Cardiac muscle cell (in vitro differentiated cells and primary cell): Measurements from ENCODE around the gene LAMB4. TPM values are rescaled to one million over a fixed set of nuclear protein-coding genes. Genes with fewer than 3 reads are reported as not detected.
A peak's percentile ranks its signal among the peaks of the same experiment; 100 is the strongest.

Experiments used
- DNase-seq, 2 donors: peaks; one replicate each; pipeline versions ENCODE4 v3.0.0 to v3.0.0-alpha.2; 2010 to 2017; ENCODE audit warnings: low read depth in 1 of 2, low spot score in 1 of 2
- H3K27ac ChIP-seq: fragments of 200-600 bp; sonication (generic); 2 replicates; pipeline ENCODE4 v1.5.1; 2016
- H3K27me3 ChIP-seq: fragments of 200-600 bp; sonication (generic); 2 replicates; pipeline ENCODE4 v1.6.0; 2016; ENCODE audit warnings: control low read depth
- H3K36me3 ChIP-seq: fragments of 200-600 bp; sonication (generic); 2 replicates; pipeline ENCODE4 v1.5.1; 2016; ENCODE audit warnings: control low read depth
- H3K4me1 ChIP-seq: fragments of 200-600 bp; sonication (generic); 2 replicates; pipeline ENCODE4 v1.8.1; 2017; ENCODE audit warnings: low read depth, mild to moderate bottlenecking, mixed run types
- H3K4me3 ChIP-seq: fragments of 200-600 bp; sonication (generic); 2 replicates; pipeline ENCODE4 v1.5.1; 2016; ENCODE audit warnings: mild to moderate bottlenecking
- H3K9me3 ChIP-seq: fragments of 200-600 bp; sonication (generic); 2 replicates; pipeline ENCODE4 v1.5.1; 2017; ENCODE audit warnings: low read depth, mild to moderate bottlenecking, control low read depth
- CTCF ChIP-seq: IDR thresholded peaks from 2 replicates; pipeline ENCODE4 v1.5.1; 2012; ENCODE audit warnings: low read depth, mild to moderate bottlenecking, low read length
- polyA plus RNA-seq: library from polyadenylated mRNA; unstranded; fragments of >200 nt; fragmentation: Nextera tagmentation; extraction: Ambion mirVana; gene quantifications from 2 replicates; pipeline ENCODE4 v1.2.1, GENCODE V29; 2016
- total RNA-seq: library from RNA; depleted of rRNA; stranded (reverse); fragments of >200 nt; gene quantifications from 2 replicates; pipeline ENCODE4 v1.2.3, GENCODE V29; 2016

The LAMB4 gene
- total and polyA plus RNA-seq, 2 experiments from 2014 or later: not detected

- TF ChIP-seq CTCF: peak; percentile 45
- H3K27me3 ChIP-seq: no peaks in the 10 kb centered on the region
- no peaks in the 10 kb centered on the region for H3K36me3 ChIP-seq
- no peaks in the 10 kb centered on the region for H3K4me1 ChIP-seq
- peak in 1 of 2 donors; percentile 33 for DNase-seq
- H3K9me3 ChIP-seq: no peaks in the 10 kb centered on the region
- H3K27ac ChIP-seq: no peak overlapping the region
- H3K4me3 ChIP-seq: no peak overlapping the region
These were observed 20.8 kb downstream of the LAMB4 start for GRCh38 chr7:108109221-108109908.

DNA sequence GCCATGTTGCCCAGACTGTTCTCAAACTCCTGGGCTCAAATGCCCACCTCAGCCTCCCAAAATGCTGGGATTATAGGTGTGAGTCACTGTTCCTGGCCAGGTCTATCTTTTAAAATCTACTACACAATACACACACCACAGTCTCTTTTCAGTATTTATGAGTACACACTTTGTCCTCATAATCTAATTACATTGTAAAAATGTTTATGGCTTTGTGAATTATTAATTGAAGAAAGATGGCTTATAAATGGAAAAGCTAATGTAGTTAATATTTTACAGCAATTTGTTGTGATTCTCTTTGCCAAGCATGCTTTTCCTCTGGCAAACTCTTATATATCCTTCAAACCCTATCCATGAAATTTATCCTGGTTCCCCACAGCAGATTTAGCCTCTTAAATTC, 22.0 kb downstream of the LAMB4 start:
- Histone ChIP-seq H3K27me3 (no peaks in the 10 kb centered on the region), H3K4me3 (no peak overlapping the region), H3K4me1 (no peaks in the 10 kb centered on the region), H3K9me3 (no peaks in the 10 kb centered on the region), H3K36me3 (no peaks in the 10 kb centered on the region), H3K27ac (no peak overlapping the region)
- no peak for TF ChIP-seq CTCF
- DNase-seq: no peak

DNA sequence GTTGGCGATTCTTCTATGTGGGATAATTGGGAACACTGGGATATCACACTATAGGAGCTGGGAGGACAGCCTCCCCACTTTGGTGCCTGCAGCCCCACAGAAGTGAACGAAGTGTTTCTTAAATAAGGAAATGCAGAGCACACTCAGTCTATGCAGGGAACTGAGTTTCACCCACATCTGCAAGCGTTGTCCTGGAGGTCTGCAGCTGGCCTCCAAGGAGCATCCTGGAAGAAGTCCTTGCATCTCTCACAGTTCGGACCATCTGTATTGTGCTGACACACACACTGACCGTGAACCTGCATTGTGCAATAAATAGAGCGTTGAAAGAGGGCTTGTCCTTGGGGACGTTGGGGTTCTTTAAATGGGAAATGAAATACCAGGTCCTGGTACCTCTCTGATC, 25.8 kb downstream of the LAMB4 start:
- Histone ChIP-seq H3K9me3 (no peaks in the 10 kb centered on the region), H3K4me1 (no peaks in the 10 kb centered on the region), H3K27ac (no peak overlapping the region), H3K36me3 (no peaks in the 10 kb centered on the region), H3K27me3 (no peaks in the 10 kb centered on the region), H3K4me3 (no peak overlapping the region)
- peak in 1 of 2 donors; percentile 68 for DNase-seq
- TF ChIP-seq CTCF: no peak

DNA sequence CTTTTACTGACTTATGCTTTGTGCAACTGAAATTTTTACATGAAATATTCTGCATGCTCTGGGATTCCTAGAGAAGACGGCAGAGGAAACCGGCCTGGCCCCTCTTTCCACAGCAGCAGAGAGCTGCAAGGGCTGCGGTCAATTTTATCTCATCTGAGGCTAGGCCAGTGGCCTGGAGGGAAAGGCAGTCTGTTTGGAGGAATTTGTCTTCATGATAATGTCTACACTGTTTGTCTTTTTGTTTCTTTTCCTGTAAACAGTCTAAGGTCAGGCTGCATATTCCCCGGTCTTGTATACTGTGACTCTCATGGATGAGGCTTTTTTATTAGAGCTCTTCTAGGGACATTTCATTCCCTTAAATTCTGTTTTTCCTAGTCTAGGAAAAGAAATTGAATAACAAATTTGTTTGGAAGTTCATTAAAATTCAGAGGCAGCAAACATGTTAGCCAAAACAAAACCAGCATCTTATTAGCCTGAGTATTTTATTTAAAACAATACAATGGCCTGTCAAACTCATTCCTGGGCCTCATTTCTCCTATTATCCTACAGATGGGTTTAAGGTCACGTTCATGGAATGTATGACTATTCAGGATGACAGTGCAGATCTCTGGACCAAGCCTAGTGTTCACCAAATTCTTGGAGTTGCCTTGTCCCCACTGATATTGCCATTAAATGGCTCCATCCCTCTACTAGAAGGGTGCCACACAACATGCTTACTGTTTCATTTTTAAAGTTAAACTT, 26.4 kb downstream of the LAMB4 start:
- DNase-seq: peak in 1 of 2 donors; percentile 77
- no peak overlapping the region for H3K4me3 ChIP-seq
- no peaks in the 10 kb centered on the region for H3K36me3 ChIP-seq
- TF ChIP-seq CTCF: no peak
- no peak overlapping the region for H3K27ac ChIP-seq
- H3K27me3 ChIP-seq: no peaks in the 10 kb centered on the region
- no peaks in the 10 kb centered on the region for H3K9me3 ChIP-seq
- no peaks in the 10 kb centered on the region for H3K4me1 ChIP-seq

GRCh38 chr7:108102671-108103312, 27.4 kb downstream of the LAMB4 start:
- Histone ChIP-seq H3K27ac (no peak overlapping the region), H3K27me3 (no peaks in the 10 kb centered on the region), H3K9me3 (no peaks in the 10 kb centered on the region), H3K4me1 (no peaks in the 10 kb centered on the region), H3K36me3 (no peaks in the 10 kb centered on the region), H3K4me3 (no peak overlapping the region)
- no peak for DNase-seq
- no peak for TF ChIP-seq CTCF
